ENCODE data around the gene HLF.
A peak's percentile ranks its signal among the peaks of the same experiment; 100 is the strongest.
"Not testable (repeated sequence)": the region's sequence is repeated elsewhere in the genome, so short reads cannot be mapped to it uniquely, and the experiment has no call there.

Gene HLF

GRCh38 chr17:55314061-55314783 lies 49.5 kb downstream of the HLF start:
- no peak for DNase-seq

DNA sequence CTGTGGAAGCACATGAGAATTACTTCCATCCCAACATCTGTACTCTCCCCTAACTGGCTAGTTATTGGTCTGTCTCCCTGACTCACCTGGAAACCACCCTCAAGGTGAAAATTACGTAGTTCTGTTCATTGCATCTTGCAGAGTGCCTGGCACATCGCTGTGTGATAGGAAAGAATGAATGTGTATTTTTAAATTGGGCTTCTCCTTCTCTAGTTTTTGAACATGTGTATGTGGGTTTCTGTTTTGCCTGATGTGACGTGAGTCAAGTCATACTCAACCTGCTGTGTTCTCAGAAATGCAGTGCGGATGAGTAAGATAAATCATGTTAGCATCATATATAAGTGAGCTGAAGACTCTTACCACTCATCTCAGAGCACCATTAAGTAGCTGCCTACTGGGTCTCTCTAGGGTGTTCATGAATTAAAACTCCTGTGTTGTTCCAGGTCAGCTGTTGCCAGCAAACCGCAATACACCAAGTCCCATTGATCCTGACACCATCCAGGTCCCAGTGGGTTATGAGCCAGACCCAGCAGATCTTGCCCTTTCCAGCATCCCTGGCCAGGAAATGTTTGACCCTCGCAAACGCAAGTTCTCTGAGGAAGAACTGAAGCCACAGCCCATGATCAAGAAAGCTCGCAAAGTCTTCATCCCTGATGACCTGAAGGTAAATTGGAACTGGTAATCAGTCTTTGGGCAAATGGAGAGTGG lies 50.2 kb downstream of the HLF start:
- no peak for DNase-seq

GRCh38 chr17:55316499-55316898 lies 51.7 kb downstream of the HLF start:
- no peak for DNase-seq

DNA sequence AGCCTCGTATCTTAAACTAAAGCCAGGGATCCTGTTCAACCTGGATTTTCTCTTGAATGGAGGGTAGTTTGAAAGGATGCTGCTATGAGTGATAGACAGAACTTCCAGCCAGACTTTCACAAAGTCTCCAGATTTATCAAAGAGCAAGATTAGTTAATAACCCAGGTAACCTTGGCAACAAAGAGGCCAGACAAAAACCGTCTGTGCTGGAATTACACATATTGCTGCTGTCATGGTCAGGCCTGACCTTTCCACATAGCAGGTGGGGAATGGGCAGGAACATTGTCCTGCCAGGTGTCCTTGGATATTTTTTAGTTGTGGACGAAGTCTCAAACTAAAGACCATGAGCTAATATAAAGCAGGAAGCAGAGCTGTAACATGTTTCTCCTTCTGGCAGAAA lies 52.5 kb downstream of the HLF start:
- DNase-seq = no peak

DNA sequence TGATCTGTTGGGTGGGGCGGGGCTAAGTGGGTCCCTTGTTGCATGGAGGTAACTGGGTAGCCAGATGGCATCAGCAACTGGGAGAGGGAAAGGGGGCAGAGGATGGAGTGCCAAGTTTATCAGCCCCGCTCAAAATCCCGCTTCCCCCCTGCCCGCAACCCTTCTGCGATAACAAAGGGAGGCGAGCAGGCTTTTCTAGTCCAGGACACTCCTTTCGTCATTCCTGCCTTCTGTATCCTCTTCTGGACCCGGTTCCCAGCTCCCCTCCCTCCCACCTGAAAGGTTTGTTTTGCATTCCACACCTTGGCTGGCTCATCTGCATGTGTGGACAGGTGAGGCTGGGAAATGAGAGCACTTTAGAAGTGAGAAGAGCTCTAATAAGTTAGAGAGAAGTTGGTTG lies 53.3 kb downstream of the HLF start:
- no peak for DNase-seq

DNA sequence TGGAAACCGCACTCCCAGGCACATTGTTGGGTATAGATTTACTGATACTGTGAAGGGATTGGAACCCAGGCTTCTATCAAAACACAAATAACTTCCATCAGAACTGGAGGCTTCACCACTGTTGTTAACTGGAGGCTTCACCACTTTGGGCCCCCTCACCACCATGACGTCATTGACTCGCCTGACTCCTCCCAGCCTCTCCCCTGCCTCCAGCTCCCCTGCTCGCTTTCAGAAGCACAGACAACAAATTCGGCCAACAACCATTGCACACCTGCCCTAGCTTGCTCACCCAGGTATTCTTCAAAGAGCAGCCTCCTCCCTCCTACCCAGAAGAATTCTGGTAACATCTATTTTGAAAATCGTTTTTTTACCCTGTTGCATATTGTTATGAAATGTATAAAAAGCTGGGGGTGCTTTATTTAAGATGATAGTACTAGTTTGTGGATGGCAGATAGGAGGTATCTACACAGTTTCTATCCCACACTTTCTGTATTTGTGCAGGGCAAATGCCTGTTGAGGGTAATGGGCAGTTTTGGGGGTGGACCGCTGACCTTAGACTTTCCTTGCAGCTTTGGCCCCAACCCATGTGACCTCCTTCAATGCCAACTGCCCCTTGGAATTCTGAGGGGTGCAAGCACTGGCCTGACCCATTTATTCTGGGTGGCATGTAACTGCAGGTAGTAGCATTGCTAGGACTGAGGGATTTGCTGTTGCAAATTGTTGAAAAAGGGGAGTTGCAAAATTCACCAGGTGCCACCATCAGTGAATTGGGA lies 54.1 kb downstream of the HLF start:
- no peak for DNase-seq

- DNase-seq = no peak
These were observed 55.3 kb downstream of the HLF start for GRCh38 chr17:55319933-55320593.

DNA sequence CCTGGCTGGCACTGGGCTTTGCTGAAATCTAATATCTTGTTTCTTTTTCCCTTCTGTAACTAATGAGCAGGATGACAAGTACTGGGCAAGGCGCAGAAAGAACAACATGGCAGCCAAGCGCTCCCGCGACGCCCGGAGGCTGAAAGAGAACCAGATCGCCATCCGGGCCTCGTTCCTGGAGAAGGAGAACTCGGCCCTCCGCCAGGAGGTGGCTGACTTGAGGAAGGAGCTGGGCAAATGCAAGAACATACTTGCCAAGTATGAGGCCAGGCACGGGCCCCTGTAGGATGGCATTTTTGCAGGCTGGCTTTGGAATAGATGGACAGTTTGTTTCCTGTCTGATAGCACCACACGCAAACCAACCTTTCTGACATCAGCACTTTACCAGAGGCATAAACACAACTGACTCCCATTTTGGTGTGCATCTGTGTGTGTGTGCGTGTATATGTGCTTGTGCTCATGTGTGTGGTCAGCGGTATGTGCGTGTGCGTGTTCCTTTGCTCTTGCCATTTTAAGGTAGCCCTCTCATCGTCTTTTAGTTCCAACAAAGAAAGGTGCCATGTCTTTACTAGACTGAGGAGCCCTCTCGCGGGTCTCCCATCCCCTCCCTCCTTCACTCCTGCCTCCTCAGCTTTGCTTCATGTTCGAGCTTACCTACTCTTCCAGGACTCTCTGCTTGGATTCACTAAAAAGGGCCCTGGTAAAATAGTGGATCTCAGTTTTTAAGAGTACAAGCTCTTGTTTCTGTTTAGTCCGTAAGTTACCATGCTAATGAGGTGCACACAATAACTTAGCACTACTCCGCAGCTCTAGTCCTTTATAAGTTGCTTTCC lies 56.0 kb downstream of the HLF start:
- DNase-seq = no peak

DNA sequence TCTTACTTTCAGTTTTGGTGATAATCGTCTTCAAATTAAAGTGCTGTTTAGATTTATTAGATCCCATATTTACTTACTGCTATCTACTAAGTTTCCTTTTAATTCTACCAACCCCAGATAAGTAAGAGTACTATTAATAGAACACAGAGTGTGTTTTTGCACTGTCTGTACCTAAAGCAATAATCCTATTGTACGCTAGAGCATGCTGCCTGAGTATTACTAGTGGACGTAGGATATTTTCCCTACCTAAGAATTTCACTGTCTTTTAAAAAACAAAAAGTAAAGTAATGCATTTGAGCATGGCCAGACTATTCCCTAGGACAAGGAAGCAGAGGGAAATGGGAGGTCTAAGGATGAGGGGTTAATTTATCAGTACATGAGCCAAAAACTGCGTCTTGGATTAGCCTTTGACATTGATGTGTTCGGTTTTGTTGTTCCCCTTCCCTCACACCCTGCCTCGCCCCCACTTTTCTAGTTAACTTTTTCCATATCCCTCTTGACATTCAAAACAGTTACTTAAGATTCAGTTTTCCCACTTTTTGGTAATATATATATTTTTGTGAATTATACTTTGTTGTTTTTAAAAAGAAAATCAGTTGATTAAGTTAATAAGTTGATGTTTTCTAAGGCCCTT lies 56.8 kb downstream of the HLF start:
- no peak for DNase-seq

GRCh38 chr17:55322453-55322985 lies 57.8 kb downstream of the HLF start:
- no peak for DNase-seq

DNA sequence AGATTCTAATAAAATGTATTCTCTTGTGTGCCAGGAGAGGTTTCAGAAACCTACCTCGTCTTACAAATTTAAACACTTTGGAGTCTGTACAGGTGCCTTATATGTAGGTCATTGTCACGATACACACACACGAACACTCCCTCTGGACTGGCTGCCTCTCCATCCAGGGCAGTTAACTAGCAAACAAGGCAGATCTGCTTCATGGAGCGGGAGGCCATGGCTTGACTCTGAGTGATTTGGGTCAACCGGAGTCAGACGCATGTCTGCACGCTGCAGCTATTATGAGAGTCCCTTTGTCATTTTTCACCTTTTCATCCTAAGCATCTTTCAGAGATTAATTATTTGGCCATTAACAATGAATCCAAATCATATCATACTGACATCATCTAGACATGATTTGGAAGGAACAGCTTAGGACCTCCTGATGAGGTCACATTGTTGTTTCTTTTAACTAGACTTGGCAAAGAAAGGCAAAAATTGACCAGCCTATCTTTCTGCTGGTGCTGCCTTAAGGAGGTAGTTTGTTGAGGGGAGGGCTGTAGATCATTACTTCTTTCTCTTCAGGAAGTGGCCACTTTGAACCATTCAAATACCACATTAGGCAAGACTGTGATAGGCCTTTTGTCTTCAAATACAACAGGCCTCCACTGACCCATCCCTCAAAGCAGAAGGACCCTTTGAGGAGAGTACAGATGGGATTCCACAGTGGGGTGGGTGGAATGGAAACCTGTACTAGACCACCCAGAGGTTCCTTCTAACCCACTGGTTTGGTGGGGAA lies 58.9 kb downstream of the HLF start:
- DNase-seq = no peak

- DNase-seq = peak; percentile 11
These were observed 59.7 kb downstream of the HLF start for GRCh38 chr17:55324296-55324978.

DNA sequence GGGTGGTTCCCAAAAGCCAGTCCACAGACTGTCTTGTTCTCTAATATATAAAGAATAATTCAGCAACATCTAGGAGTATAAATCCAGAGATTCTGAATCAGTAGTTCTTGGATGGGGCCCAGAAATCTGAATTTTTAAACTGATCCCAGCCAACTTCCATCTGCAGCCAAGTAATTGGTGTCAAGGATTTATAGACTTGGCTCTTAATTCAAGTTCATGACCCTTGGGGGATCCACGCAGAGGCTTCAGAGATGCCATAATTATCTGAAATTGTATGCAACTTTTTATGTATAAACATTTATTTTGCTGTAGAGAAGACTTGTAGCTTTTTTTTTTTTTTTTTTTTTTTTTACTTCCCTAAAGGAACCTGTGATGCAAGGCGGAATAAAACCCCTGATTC lies 60.6 kb downstream of the HLF start:
- DNase-seq = no peak

DNA sequence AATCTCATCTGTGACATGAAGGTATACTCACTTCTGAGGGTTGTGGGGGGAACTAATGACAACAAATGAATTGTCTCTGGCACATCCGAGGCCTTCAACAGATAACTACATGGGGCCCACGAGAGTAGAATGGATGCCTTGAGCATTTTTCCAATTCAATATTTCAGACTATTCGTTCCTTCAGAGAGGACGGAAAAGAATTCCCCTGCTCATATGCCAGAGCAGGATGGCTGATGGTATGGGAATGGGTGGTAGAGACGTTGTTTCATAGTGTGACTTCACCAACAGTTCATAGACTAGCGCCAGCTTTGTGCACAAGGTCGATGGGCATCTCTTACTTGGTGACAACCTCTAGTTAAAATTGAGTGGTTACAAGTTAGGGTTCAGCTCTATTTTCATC lies 61.3 kb downstream of the HLF start:
- no peak for DNase-seq

DNA sequence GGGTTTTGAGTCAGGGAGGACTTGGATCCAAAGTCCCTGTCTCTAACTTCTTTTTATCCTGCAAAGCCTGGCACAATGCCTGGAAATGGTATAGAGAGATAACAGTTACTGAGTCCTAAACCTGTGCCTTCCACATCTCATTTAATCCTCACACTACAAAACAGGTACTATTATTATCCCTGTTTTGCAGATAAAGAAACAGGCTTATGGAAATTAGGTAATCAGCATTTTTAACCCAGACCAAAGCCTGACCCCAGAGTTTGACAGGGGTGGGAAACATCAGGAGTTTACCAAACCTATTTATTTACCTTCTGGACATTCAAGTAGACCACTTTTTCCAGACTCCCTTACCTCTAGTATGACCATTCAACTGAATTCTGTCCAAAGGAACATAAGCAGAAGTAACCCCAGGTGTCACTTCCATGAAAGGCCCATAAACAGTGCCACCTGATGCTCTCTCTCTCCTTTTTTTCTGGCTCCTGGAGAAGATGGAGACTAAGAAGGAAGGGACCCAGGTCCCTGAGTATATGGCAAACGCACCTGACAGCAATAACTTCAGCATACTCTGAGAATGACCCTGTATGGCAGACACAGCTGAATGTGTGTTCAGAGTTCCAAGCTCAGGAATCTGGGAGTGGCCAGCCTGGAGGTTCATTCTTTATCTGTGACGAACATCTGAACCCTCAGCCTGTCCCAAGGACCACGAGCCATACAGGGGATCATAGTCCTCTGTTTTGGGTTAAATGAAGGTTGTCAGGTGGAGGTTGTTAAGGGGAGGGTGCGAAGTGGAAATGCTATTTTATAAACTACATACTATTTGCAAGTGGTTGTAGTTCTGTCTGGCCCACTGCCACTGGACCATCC lies 62.7 kb downstream of the HLF start:
- no peak for DNase-seq

DNA sequence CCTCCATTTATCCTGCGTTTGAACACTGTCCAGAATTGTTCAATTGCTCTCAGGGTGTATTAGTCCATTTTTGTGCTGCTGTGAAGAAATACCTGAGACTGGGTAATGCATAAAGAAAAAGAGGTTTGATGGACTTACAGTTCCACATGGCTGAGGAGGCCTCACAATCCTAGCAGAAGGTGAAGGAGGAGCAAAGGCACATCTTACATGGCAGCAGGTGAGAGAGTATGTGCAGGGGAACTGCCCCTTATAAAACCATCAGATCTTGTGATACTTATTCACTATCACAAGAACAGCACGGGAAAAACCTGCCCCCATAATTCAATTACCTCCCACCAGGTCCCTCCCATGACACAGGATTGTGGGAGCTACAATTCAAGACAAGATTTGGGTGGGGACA lies 63.8 kb downstream of the HLF start:
- not testable (repeated sequence) for DNase-seq

- DNase-seq = no peak
These were observed 65.7 kb downstream of the HLF start for GRCh38 chr17:55330344-55330933.

- no peak for DNase-seq
These were observed 67.7 kb downstream of the HLF start for GRCh38 chr17:55332296-55333041.
